Endothelial cell of umbilical vein (primary cell): ENCODE results near the gene ATXN1. TPM values are rescaled to one million over a fixed set of nuclear protein-coding genes. Genes with fewer than 3 reads are reported as not detected.

Experiments
- BruUV-seq: library from RNA; stranded (reverse); fragments of 400-500 nt; replicated peaks from 2 replicates; lab custom pipeline; 2021; lab: Mats Ljungman, UMichigan
- CTCF ChIA-PET: fragments of 300-600, 350-600 bp; sonication (Branson Sonifier 250); formaldehyde crosslinking; loops from one replicate; lab custom pipeline; 2021; ENCODE audit warnings: antibody characterized with exemption, inconsistent platforms; lab: Charles Lee
- POLR2A ChIA-PET: fragments of 300-600, 350-600 bp; sonication (Branson Sonifier 250); formaldehyde crosslinking; loops from one replicate; lab custom pipeline; 2021; ENCODE audit warnings: antibody characterized with exemption, inconsistent platforms; lab: Charles Lee
- DNase-seq: peaks from one replicate; pipeline ENCODE4 v3.0.0-alpha.2; 2011; ENCODE audit warnings: low read depth, low spot score
- FAIRE-seq: peaks from 2 replicates; lab custom pipeline; 2011; peaks lifted over from hg19 to GRCh38; lab: Jason Lieb, UNC
- H2AFZ ChIP-seq: 2 replicates; pipeline ENCODE4 v1.6.0; 2012; ENCODE audit warnings: low read depth, low read length, control low read depth, inconsistent platforms
- H3K27ac ChIP-seq: 2 replicates; pipeline ENCODE4 v1.5.1; 2011; ENCODE audit warnings: low read depth, mild to moderate bottlenecking, control low read depth, low read length, moderate library complexity; ENCODE audit not compliant: insufficient read depth
- H3K27me3 ChIP-seq, 2 experiments: 2 replicates each; pipeline versions ENCODE4 v1.6.0 to v1.6.1; 2011; ENCODE audit warnings: low read length in 2 of 2, mixed read lengths in 1 of 2; ENCODE audit not compliant: control insufficient read depth in 2 of 2, insufficient read depth in 2 of 2
- H3K36me3 ChIP-seq, 2 experiments: 2 replicates in 1 of 2; 3 replicates in 1 of 2; pipeline ENCODE4 v1.5.1; 2011; ENCODE audit warnings: low read length in 2 of 2, mild to moderate bottlenecking in 1 of 2, moderate library complexity in 1 of 2; ENCODE audit not compliant: control insufficient read depth in 2 of 2, insufficient read depth in 2 of 2; ENCODE audit errors: extremely low read depth in 1 of 2
- H3K4me1 ChIP-seq: 3 replicates; pipeline ENCODE4 v1.5.1; 2011; ENCODE audit warnings: mild to moderate bottlenecking, low read length; ENCODE audit not compliant: control insufficient read depth, insufficient read depth; ENCODE audit errors: extremely low read depth
- H3K4me2 ChIP-seq: 2 replicates; pipeline ENCODE4 v1.6.1; 2011; ENCODE audit warnings: low read length, control low read depth, mixed read lengths; ENCODE audit not compliant: insufficient read depth
- H3K4me3 ChIP-seq, 3 experiments: fragments of 200-600 bp in 1 of 3; sonication (generic), shearing (Covaris generic) in 1 of 3; replicated peaks in 1 of 3; 2 replicates each; pipeline ENCODE4 v1.5.1; 2011 to 2016; ENCODE audit warnings: control low read depth in 3 of 3, low read length in 3 of 3, mild to moderate bottlenecking in 2 of 3, inconsistent platforms in 1 of 3, low read depth in 1 of 3, moderate library complexity in 1 of 3; ENCODE audit not compliant: insufficient read depth in 1 of 3
- H3K79me2 ChIP-seq: 2 replicates; pipeline ENCODE4 v1.6.0; 2012; ENCODE audit warnings: low read length, inconsistent platforms; ENCODE audit not compliant: control insufficient read depth, insufficient read depth
- H3K9ac ChIP-seq: replicated peaks from 2 replicates; pipeline ENCODE3; 2011; ENCODE audit warnings: low read length, control low read depth; ENCODE audit not compliant: insufficient read depth; ENCODE audit errors: extremely low read depth
- H3K9me1 ChIP-seq: replicated peaks from 3 replicates; pipeline ENCODE4 v1.6.0; 2011; ENCODE audit warnings: mild to moderate bottlenecking, low read length; ENCODE audit not compliant: control insufficient read depth, insufficient read depth; ENCODE audit errors: extremely low read depth
- H3K9me3 ChIP-seq: replicated peaks from 2 replicates; pipeline ENCODE4 v1.5.1; 2012; ENCODE audit warnings: low read length, inconsistent platforms; ENCODE audit not compliant: control insufficient read depth, insufficient read depth
- H4K20me1 ChIP-seq: replicated peaks from 2 replicates; pipeline ENCODE3; 2011; ENCODE audit warnings: mild to moderate bottlenecking, low read length; ENCODE audit not compliant: control insufficient read depth, insufficient read depth; ENCODE audit errors: extremely low read depth
- CTCF ChIP-seq, 2 donors: IDR thresholded peaks; 1 replicate in 1 of 2; 2 replicates in 1 of 2; pipeline ENCODE4 v1.5.1; 2011; ENCODE audit warnings: low read length in 2 of 2, mild to moderate bottlenecking in 2 of 2, moderate library complexity in 2 of 2, control low read depth in 1 of 2, inconsistent platforms in 1 of 2, low read depth in 1 of 2; ENCODE audit not compliant: insufficient read depth in 1 of 2; ENCODE audit errors: extremely low read depth in 1 of 2
- EZH2 ChIP-seq: IDR thresholded peaks from 2 replicates; pipeline ENCODE4 v1.6.1; 2012; ENCODE audit warnings: borderline replicate concordance, low read depth, mild to moderate bottlenecking, moderate library complexity, low read length, inconsistent platforms; ENCODE audit not compliant: severe bottlenecking
- FOS ChIP-seq: IDR thresholded peaks from 2 replicates; pipeline ENCODE4 v1.6.1; 2011; ENCODE audit warnings: mild to moderate bottlenecking, low read length, moderate library complexity, borderline replicate concordance; ENCODE audit not compliant: insufficient read depth
- GATA2 ChIP-seq: IDR thresholded peaks from 2 replicates; pipeline ENCODE4 v1.7.0; 2011; ENCODE audit warnings: low read depth, mild to moderate bottlenecking, moderate library complexity, mixed read lengths, low read length; ENCODE audit not compliant: insufficient read length, insufficient read depth
- JUN ChIP-seq: IDR thresholded peaks from 2 replicates; pipeline ENCODE4 v1.6.1; 2011; ENCODE audit warnings: borderline replicate concordance, low read depth; ENCODE audit not compliant: insufficient read length, insufficient read depth
- MAX ChIP-seq: IDR thresholded peaks from 2 replicates; pipeline ENCODE4 v1.6.1; 2011; ENCODE audit not compliant: insufficient read depth, insufficient read length
- MYC ChIP-seq: IDR thresholded peaks from one replicate; pipeline ENCODE4 v1.6.1; 2011; ENCODE audit warnings: mild to moderate bottlenecking, low read depth, low read length
- POLR2A ChIP-seq: IDR thresholded peaks from 2 replicates; pipeline ENCODE4 v1.6.1; 2012; ENCODE audit warnings: low read depth, mild to moderate bottlenecking, control low read depth, low read length
- POLR2AphosphoS5 ChIP-seq: IDR thresholded peaks from 2 replicates; pipeline ENCODE4 v1.6.1; 2012; ENCODE audit warnings: low read depth, mild to moderate bottlenecking, control low read depth, low read length, moderate library complexity; ENCODE audit not compliant: insufficient read depth
- dilution Hi-C: fragments of 300-500 bp; cut with MboI; formaldehyde crosslinking; loops from one replicate; pipeline ENCODE4 v1.15.0; 2019; ENCODE audit warnings: low sequenced_read_pairs; ENCODE audit not compliant: extremely low pct_ligation_motif_present
- intact Hi-C: fragments of 100-400 bp; cut with micrococcal nuclease; formaldehyde crosslinking; loops from one replicate; pipeline ENCODE4 v1.10.0; 2022
- polyA plus RNA-seq, 4 experiments: library from polyadenylated mRNA; depleted of rRNA in 3 of 4; stranded (reverse) in 3 of 4; unstranded in 1 of 4; fragments of >200 nt; gene quantifications; 2 replicates each; pipeline versions ENCODE4 v1.2.1 to v1.2.3, GENCODE V29; 2011 to 2012; ENCODE audit warnings: missing spikeins in 1 of 4
- total RNA-seq: library from RNA; stranded (reverse); gene quantifications from 2 replicates; pipeline ENCODE4 v1.2.3, GENCODE V29; 2021

ATXN1 gene
- total and polyA plus RNA-seq, 2 donors (not counting 3 experiments of a cell fraction or from before 2014, with no cell fraction given): 16.4 to 33.0 TPM

- Histone ChIP-seq H3K9me3 (no peaks in the 10 kb centered on the region), H3K4me3 (no peak overlapping the region), H4K20me1 (no peaks in the 10 kb centered on the region), H3K27me3 (no peaks in the 10 kb centered on the region), H3K9ac (no peak overlapping the region), H3K36me3 (no peaks in the 10 kb centered on the region), H3K9me1 (no peaks in the 10 kb centered on the region), H2AFZ (no peak overlapping the region), H3K79me2 (no peaks in the 10 kb centered on the region), H3K4me1 (no peaks in the 10 kb centered on the region), H3K27ac (no peak overlapping the region), H3K4me2 (no peak overlapping the region)
- no peak for FAIRE-seq
- BruUV-seq: no TSS peak
- DNase-seq: no peak
- CTCF ChIA-PET: interaction anchor here (0.6 to 1.0 kb wide), 2 partner anchors 62 to 570 kb away, joined by 3 to 5 read pairs; no protein-coding TSS in a partner anchor
- dilution Hi-C loops: no loop called here
- TF ChIP-seq CTCF (IDR thresholded peaks at IDR 0.05; ENCODE audit: extremely low read depth in 1 of 2, insufficient read depth in 1 of 2, low read depth in 1 of 2, low read length in 2 of 2) (no peak), POLR2A (no peak), JUN (no peak), MAX (no peak), GATA2 (no peak), MYC (no peak), POLR2AphosphoS5 (no peak), EZH2 (no peak), FOS (no peak)
- intact Hi-C loops: no loop called here
- POLR2A ChIA-PET: no interaction called here
These were observed 366.6 kb downstream of the ATXN1 start for GRCh38 chr6:16394632-16395031.
